HFFc6 (cell line): Measurements from ENCODE around the gene PHLDB1. TPM values are rescaled to one million over a fixed set of nuclear protein-coding genes. Genes with fewer than 3 reads are reported as not detected.

ENCODE experiments used
- DNase-seq: peaks from one replicate; pipeline ENCODE4 v3.0.0-alpha.2; 2018
- H3K27ac Mint-ChIP-seq: 2 replicates; pipeline ENCODE4 v1.8.0; 2020; ENCODE audit warnings: mild to moderate bottlenecking, mixed read lengths
- H3K27me3 Mint-ChIP-seq: 2 replicates; pipeline ENCODE4 v1.8.0; 2021; ENCODE audit warnings: mild to moderate bottlenecking, moderate library complexity, mixed read lengths; ENCODE audit not compliant: insufficient read depth
- H3K36me3 Mint-ChIP-seq: 2 replicates; pipeline ENCODE4 v1.8.0; 2021; ENCODE audit warnings: low read depth, mixed read lengths
- H3K4me1 Mint-ChIP-seq: 2 replicates; pipeline ENCODE4 v1.8.0; 2020; ENCODE audit warnings: low read depth, mixed read lengths
- H3K4me3 Mint-ChIP-seq: 2 replicates; pipeline ENCODE4 v1.8.0; 2020; ENCODE audit warnings: mild to moderate bottlenecking, moderate library complexity, mixed read lengths
- H3K9me3 Mint-ChIP-seq: 2 replicates; pipeline ENCODE4 v1.8.0; 2020; ENCODE audit warnings: mild to moderate bottlenecking, mixed read lengths
- CTCF ChIP-seq: fragments of 200-600 bp; sonication (generic); IDR thresholded peaks from 2 replicates; pipeline ENCODE4 v1.5.0; 2021; ENCODE audit warnings: antibody characterized with exemption, mild to moderate bottlenecking
- total RNA-seq, 6 experiments: library from RNA; stranded (reverse); fragmentation: NEBNext Ultra II Directional; extraction: Animal tissue kit (Norgen Biotek cat#: 25700); gene quantifications; 2 replicates in 1 of 6; 3 replicates in 5 of 6; pipeline ENCODE4 v1.2.3, GENCODE V29; 2021

Gene PHLDB1
- total RNA-seq, 6 experiments from 2014 or later: 106 to 121 (median 114) TPM

DNA sequence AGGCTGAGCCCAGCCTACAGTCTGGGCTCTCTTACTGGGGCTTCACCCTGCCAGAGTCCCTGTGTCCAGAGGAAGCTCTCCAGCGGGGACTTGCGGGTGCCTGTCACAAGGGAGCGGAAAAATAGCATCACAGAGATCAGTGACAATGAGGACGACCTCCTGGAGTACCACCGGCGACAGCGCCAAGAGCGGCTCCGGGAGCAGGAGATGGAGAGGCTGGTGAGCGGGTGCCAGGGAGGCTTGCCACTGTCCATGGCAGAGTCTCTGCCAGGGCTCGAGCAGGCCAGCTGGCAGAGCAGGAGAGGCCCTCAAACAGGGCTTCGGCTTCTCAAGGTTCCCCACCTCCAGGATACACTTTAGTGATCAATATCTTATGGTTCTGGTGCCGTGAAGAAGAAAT lies 21.0 kb downstream of the PHLDB1 start:
- Mint-ChIP-seq H3K27ac (no peak overlapping the region), H3K4me3 (no peak overlapping the region), H3K9me3 (no peaks in the 10 kb centered on the region), H3K27me3 (peaks cover 8% of the 10 kb centered on the region), H3K4me1 (peaks cover 52% of the 10 kb centered on the region), H3K36me3 (peaks cover 41% of the 10 kb centered on the region)
- DNase-seq: no peak
- no peak for TF ChIP-seq CTCF

GRCh38 chr11:118628861-118629549 lies 21.6 kb downstream of the PHLDB1 start:
- Mint-ChIP-seq H3K4me3 (no peak overlapping the region), H3K36me3 (peaks cover 36% of the 10 kb centered on the region), H3K9me3 (no peaks in the 10 kb centered on the region), H3K27ac (peak overlapping the region; percentile 17; the same call in 1 of the 2 replicates), H3K27me3 (peaks cover 8% of the 10 kb centered on the region), H3K4me1 (peaks cover 52% of the 10 kb centered on the region)
- TF ChIP-seq CTCF: no peak
- DNase-seq: no peak

DNA sequence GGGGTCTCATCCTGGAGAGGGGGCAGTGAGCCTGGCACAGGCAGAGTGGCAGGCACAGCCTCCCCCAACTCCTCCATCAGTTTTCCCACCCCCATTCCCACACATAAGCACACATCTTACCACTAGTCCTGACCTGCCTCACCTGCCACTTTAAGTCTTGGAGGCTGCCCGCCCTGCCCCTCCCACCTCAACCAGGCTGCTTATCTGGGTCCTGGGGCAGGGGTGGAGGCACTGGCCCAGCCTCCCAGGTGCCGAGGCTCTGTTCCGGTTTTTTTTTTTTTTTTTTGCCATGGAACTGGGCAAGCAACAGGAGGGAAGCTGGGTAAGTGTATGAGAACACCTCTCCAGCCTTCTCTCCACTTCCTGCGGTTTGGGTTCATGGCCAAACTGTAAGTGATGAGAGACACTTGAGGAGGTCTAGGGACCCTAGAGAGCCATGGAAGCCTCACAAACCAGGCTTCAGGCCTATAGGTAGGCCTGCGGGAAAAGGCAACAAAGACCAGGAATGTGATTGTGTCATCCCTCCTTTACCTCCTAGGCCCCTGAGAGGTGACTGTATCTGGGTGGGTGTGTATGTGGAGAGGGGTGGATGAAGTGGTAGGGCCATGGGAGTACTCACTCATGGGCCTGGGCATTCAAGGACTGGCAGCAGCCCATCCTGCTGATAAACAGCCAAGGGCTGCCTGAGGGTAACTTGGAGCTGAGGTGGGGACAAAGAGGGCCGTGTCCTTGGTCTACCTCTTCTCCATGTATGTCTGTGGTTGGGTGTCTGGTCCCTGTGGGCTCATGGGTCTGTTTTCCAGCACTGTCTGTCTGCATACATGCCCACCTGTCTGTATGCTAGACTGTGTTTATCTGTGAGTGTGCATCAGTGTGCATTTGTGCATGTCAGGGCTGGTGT lies 22.6 kb downstream of the PHLDB1 start:
- peaks cover 36% of the 10 kb centered on the region for H3K36me3 Mint-ChIP-seq
- peak overlapping the region; percentile 45 for H3K27ac Mint-ChIP-seq
- no peak overlapping the region for H3K4me3 Mint-ChIP-seq

DNA sequence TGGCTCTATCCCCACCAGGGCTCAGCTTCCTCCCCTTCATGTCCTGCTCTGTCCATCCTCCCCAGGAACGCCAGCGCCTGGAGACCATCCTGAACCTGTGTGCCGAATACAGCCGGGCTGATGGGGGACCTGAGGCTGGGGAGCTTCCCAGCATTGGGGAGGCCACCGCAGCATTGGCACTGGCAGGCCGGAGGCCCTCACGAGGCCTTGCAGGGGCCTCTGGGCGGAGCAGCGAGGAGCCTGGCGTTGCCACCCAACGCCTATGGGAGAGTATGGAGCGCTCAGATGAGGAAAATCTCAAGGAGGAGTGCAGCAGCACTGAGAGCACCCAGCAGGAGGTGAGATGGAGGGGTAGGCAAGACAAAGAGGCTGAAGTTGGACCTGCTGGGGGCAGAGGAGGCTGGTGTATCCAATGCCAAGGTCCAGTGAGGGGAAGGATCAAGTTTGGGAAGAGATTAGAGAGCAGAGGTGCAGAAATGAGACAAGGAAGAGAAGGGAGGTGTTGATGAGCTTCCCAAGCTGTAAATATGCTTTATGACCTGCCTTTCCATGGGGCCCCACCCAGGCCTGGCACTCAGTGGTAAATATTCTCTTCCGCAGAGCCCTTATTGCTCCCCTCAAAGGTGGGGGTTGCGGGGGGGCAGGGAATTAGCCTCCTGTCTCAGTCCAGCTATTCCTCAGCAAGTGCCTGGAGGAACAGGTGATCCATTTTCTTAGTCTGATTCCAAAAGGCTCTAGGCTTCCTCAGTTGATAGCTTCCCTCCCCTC lies 23.9 kb downstream of the PHLDB1 start:
- H3K27ac Mint-ChIP-seq: no peak overlapping the region; the same call in 1 of the 2 replicates
- H3K36me3 Mint-ChIP-seq: peaks cover 43% of the 10 kb centered on the region

More for the DNA sequence above, 22.6 kb downstream of the PHLDB1 start:
- no peak for DNase-seq
- peaks cover 56% of the 10 kb centered on the region for H3K4me1 Mint-ChIP-seq
- no peaks in the 10 kb centered on the region for H3K9me3 Mint-ChIP-seq
- H3K27me3 Mint-ChIP-seq: peaks cover 8% of the 10 kb centered on the region
- TF ChIP-seq CTCF: no peak

More for the DNA sequence above, 23.9 kb downstream of the PHLDB1 start:
- H3K4me3 Mint-ChIP-seq: no peak overlapping the region
- H3K27me3 Mint-ChIP-seq: peaks cover 11% of the 10 kb centered on the region
- peaks cover 68% of the 10 kb centered on the region for H3K4me1 Mint-ChIP-seq
- no peak for TF ChIP-seq CTCF
- H3K9me3 Mint-ChIP-seq: no peaks in the 10 kb centered on the region
- DNase-seq: no peak
